BJ (cell line): ENCODE measurements around the gene AQP2. TPM values are rescaled to one million over a fixed set of nuclear protein-coding genes. Genes with fewer than 3 reads are reported as not detected.

Source experiments
- CTCF ChIA-PET: fragments of 350-600 bp; formaldehyde crosslinking; extraction: SDS; loops from one replicate; lab custom pipeline; 2021; ENCODE audit warnings: antibody characterized with exemption, inconsistent platforms; lab: Yijun Ruan, JAX
- POLR2A ChIA-PET: fragments of 300-600 bp; sonication (Branson Sonifier 250); formaldehyde crosslinking; extraction: SDS; loops from one replicate; lab custom pipeline; 2021; ENCODE audit warnings: antibody characterized with exemption; lab: Charles Lee
- DNase-seq: peaks from one replicate; pipeline ENCODE4 v3.0.0-alpha.2; 2011; ENCODE audit warnings: low read depth
- H3K27me3 ChIP-seq: 2 replicates; pipeline ENCODE4 v1.6.0; 2011; ENCODE audit warnings: low read length; ENCODE audit not compliant: control insufficient read depth, insufficient read depth
- H3K36me3 ChIP-seq: 2 replicates; pipeline ENCODE4 v1.5.1; 2011; ENCODE audit warnings: low read length; ENCODE audit not compliant: control insufficient read depth, insufficient read depth
- H3K4me3 ChIP-seq: 2 replicates; pipeline ENCODE4 v1.5.1; 2011; ENCODE audit warnings: low read depth, mild to moderate bottlenecking, control low read depth, low read length
- polyA plus RNA-seq: library from polyadenylated mRNA; depleted of rRNA; stranded (reverse); fragments of >200 nt; gene quantifications from 2 replicates; pipeline ENCODE4 v1.2.3, GENCODE V29; 2011
- TF ChIP-seq, protein P1 (sequence below): IDR thresholded peaks from 2 replicates; pipeline ENCODE4 v1.5.1; 2011; ENCODE audit warnings: low read depth, mild to moderate bottlenecking, control low read depth, inconsistent platforms, low read length, moderate library complexity; ENCODE audit not compliant: insufficient read depth

AQP2 gene
- polyA plus RNA-seq, 1 experiment: not detected

DNA sequence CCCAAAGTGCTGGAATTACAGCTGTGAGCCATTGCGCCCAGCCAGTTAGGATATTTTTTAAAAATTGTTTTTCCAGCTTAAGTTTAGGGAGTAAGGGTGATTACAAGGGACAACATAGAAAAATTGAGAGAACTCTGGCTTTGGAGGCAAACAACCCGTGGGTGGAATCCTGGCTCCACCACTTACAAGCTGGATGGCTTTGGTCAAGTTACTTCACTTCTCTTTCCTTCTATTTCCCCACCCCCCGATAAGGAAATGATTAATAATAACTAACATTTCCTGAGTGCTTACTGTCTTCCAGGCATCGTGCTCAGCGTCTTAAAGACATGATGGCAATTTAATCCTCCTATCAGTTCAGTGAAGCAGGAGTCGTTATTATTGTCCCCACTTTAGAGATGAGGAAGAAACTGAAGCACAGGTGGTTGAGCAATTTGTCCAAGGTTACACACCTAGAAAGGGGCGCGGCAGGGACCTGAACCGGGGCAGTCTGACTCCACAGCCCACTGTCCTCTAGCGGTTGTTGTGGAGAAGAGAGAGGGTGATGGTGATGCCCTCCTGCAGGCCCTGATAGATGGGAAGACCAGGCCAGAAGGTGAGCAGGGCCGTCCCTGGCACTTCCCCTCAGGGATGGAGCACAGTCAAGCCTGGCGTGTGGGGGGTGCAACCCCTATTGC lies 30.2 kb upstream of the AQP2 start:
- TF ChIP-seq, protein P1, sequence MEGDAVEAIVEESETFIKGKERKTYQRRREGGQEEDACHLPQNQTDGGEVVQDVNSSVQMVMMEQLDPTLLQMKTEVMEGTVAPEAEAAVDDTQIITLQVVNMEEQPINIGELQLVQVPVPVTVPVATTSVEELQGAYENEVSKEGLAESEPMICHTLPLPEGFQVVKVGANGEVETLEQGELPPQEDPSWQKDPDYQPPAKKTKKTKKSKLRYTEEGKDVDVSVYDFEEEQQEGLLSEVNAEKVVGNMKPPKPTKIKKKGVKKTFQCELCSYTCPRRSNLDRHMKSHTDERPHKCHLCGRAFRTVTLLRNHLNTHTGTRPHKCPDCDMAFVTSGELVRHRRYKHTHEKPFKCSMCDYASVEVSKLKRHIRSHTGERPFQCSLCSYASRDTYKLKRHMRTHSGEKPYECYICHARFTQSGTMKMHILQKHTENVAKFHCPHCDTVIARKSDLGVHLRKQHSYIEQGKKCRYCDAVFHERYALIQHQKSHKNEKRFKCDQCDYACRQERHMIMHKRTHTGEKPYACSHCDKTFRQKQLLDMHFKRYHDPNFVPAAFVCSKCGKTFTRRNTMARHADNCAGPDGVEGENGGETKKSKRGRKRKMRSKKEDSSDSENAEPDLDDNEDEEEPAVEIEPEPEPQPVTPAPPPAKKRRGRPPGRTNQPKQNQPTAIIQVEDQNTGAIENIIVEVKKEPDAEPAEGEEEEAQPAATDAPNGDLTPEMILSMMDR: no peak
- ChIA-PET CTCF (interaction anchor here (1.2 to 1.4 kb wide), 3 partner anchors 9 to 51 kb away, joined by 3 to 5 read pairs (median 3); no protein-coding TSS in a partner anchor), POLR2A (no interaction called here)
- Histone ChIP-seq H3K36me3 (no peaks in the 10 kb centered on the region), H3K4me3 (no peak overlapping the region), H3K27me3 (no peaks in the 10 kb centered on the region; the same call in 1 of the 2 replicates)
- DNase-seq: no peak

DNA sequence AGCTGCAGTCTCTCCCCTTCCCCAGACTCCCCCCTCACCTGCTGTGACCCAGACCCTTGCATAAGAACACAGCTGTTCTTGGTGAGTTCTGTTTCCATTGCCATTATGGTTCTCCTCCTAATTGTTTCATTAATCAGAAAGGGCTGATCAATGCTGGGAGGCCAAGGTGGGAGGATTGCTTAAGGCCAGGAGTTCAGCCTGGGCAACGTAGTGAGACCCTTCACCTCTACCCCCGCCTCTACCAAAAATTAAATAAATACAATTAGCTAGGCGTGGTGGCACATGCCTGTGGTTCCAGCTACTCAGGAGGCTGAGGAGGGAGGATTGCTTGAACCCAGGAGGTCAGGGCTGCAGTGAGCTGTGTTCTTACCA lies 29.6 kb upstream of the AQP2 start:
- CTCF ChIA-PET: interaction anchor here (1.4 kb wide), 1 partner anchor 17 kb away, joined by 5 read pairs; no protein-coding TSS in a partner anchor
- TF ChIP-seq, protein P1: no peak

DNA sequence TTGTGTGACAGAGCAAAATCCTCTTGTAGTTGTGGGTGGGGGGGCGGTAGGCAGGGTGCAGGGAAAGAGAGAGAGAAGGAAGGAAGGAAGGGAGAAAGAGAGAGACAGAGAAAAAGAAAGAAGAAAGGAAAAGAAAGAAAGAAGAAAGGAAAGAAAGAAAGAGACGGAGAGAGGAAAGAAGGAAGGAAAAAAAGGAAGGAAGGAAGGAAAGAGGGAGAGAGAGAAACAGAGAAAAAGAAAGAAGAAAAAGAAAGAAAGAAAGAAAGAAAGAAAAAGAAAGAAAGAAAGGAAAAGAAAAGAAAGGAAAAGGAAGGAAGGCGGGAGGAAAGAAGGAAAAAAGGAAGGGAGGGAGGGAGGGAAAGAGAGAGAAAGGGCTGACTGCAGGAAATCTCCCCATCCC lies 29.2 kb upstream of the AQP2 start:
- ChIA-PET CTCF (interaction anchor here (1.4 kb wide), 1 partner anchor 16 kb away, joined by 5 read pairs; no protein-coding TSS in a partner anchor), POLR2A (no interaction called here)
- Histone ChIP-seq H3K4me3 (no peak overlapping the region), H3K36me3 (no peaks in the 10 kb centered on the region), H3K27me3 (no peaks in the 10 kb centered on the region; the same call in 1 of the 2 replicates)
- no peak for DNase-seq
- TF ChIP-seq, protein P1: no peak

More for the DNA sequence above, 29.6 kb upstream of the AQP2 start:
- Histone ChIP-seq H3K36me3 (no peaks in the 10 kb centered on the region), H3K4me3 (no peak overlapping the region), H3K27me3 (no peaks in the 10 kb centered on the region; the same call in 1 of the 2 replicates)
- POLR2A ChIA-PET: no interaction called here
- DNase-seq: no peak

DNA sequence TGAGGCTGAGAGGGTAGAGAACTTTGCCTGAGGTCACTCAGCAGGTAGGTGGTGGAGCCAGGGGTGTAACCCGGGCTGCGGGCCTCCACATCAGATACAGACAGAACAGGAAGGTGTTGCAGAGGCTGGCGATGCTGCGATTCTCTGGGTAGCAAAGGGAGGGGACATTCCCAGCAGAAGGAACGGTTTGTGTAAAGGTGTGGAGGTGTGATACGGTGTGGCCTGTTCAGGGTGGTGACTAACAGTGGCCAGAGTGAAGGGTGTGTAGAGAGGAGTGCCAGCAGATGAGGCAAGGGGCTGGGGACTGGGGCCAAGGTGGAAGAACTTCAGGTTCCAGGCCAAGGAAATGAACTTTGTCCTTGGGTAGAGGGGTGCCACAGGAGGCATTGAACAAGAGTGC lies 28.6 kb upstream of the AQP2 start:
- POLR2A ChIA-PET: no interaction called here
- CTCF ChIA-PET: interaction anchor here (0.9 kb wide), 1 partner anchor 17 kb away, joined by 3 read pairs; no protein-coding TSS in a partner anchor
- no peak overlapping the region for H3K4me3 ChIP-seq
- DNase-seq: no peak
- TF ChIP-seq, protein P1: no peak
- no peaks in the 10 kb centered on the region; the same call in 1 of the 2 replicates for H3K27me3 ChIP-seq
- no peaks in the 10 kb centered on the region for H3K36me3 ChIP-seq

DNA sequence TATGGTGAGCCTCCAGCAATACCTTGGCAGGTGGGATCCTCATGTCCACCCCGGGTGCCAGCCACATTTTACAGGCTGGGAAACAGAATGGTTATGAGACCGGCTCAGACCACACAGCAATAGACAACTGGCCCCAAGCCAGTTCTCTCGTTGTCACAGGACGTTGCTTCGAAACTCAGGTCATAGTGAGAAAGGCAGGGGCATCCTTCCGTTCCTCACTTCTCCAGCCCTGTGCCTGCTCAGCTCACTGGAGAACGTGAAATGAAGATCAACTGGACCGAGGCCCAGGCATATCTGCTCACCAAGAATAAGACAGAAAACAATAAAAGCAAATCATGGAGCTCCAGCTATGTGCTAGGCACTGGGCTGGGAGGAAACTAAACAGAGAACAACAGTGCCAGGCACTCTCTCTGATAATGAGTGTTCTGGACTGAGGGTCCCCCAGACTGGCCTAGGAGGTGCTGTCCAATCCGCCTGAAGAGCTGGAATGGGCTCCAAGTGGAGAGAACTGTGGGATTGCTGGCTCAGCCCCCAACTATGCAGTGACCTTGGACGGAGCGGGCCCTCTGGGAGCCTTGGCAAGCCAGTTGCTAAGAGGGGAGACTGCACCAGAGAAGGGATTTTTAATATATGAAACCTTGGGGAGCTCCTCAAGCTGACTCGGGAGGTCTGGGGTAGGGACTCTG lies 28.0 kb upstream of the AQP2 start:
- Histone ChIP-seq H3K27me3 (no peaks in the 10 kb centered on the region; the same call in 1 of the 2 replicates), H3K4me3 (no peak overlapping the region), H3K36me3 (no peaks in the 10 kb centered on the region)
- ChIA-PET POLR2A (no interaction called here), CTCF (interaction anchor here (0.9 kb wide), 1 partner anchor 18 kb away, joined by 3 read pairs; no protein-coding TSS in a partner anchor)
- no peak for DNase-seq
- TF ChIP-seq, protein P1: no peak
